NCI-H146 (cell line): Measurements from ENCODE around the gene RBMS1.

ENCODE experiments used
- DNase-seq: peaks from one replicate; lab custom pipeline; 2025; lab: John Stamatoyannopoulos, UW

Gene RBMS1

GRCh38 chr2:160300203-160300602, 193.4 kb downstream of the RBMS1 start:
- no peak for DNase-seq

DNA sequence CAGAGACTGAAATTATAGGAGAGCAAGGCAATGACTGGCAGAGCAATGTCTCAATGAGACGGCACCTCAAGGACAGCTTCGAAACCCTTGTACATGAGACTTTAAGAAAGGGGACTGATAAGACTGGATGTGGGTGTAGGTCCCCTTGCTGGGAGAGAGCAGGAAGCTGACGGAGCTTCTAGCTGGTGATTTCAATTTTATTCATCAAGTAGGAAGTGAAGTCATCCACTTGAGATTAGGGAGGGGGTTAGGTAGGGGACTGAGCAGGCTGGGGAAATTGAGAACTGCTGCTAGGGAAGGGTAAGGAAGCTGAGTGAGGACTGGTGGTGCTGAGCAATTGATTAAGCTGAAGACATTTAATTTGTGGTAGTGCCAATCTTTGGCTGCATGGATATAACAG, 194.1 kb downstream of the RBMS1 start:
- no peak for DNase-seq

- no peak for DNase-seq
Observed at GRCh38 chr2:160298960-160299359, 194.6 kb downstream of the RBMS1 start.

DNA sequence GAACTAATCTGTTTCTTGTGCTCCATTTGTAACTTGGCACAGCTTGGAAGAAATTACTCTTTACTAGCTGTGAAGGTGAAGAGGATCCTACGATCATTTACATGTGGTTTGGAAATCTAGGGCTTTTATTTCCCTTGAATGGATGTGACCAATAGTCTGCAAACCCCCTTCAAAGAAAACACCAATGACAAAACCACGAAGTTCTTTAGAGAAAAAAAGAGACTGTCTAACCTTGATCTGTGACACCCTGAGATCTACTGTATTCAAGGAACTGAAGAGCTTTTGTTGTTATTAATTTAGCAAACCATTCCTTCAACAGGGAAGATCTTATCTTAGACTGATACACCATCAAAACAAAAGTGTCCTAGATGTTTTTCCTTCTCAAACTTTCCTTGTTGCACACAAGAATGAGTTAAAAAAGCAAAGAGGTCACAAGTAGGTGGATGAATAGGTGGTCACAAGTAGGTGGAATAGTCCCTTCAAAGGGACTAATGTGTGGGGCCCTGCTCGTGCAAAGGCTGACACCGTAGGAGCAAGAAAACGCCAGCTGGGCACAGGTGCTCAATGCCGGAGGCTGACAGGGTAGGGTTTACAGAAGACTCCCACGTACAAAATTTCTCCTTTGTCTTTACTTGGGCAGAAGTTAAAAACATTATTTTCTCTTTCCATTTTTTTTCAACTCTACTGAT, 197.9 kb downstream of the RBMS1 start:
- DNase-seq, result no peak

- DNase-seq, result no peak
Observed at GRCh38 chr2:160294889-160295288, 198.7 kb downstream of the RBMS1 start.

DNA sequence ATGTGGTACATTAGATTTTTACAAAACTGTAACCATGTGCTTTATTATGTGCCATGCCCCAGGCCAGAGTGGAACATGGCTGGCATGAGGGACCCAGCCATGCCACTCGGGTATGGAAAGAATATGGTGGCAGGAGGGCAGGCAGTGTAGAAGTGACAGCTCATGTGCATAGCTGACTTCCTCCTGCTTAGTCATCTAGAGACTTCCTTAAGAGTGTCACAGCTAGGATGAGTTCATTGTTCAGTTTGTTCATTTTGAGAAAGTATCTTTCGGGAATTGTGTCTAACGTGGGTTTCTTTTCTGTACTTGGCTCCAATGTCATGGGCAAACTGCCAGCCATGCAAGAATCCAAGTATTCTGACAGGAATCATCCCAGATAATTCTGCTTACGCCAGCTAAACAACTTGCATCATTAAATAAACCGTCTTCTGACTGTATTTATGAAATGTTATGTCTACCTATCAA, 199.2 kb downstream of the RBMS1 start:
- no peak for DNase-seq

GRCh38 chr2:160293391-160294091, 200.1 kb downstream of the RBMS1 start:
- DNase-seq, result no peak

DNA sequence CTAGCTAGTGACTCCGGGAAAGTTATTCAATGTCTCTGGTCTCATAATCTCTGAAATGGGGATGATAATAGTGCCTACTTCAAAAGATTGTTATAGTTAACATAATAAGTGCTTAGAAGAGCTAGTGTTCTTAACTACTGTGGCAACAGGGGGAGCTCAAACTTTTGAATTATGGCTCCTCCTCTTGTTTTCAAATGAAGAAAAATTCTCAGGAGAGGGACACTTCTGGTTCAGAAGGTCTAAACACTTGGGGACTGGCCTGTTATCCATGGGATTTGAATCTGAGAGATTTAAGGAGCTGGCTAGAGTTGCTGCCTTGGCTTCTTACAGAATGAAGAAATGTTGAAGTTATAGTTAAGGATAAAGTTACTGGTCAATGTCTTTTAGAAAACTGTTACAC, 201.4 kb downstream of the RBMS1 start:
- no peak for DNase-seq

GRCh38 chr2:160291382-160291781, 202.2 kb downstream of the RBMS1 start:
- DNase-seq, result no peak

DNA sequence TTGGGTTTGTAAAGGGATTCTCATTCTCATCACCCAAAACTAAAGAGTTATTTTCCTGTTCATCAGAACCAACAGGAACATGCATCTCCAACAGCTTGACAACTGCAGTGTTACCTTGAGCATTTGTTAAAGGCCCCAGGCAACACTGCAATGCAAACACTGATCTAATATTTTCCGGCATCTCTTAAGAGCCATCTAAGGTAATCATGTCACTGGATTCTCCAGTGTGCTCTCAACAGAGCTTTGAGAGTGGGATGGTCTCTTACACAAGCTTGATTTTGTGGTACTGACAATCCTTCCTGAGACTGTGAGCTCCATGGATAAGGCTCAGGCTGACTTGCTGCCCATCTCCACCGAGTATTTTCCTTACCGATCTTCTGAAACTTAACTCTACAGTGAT, 203.0 kb downstream of the RBMS1 start:
- DNase-seq, result no peak

DNA sequence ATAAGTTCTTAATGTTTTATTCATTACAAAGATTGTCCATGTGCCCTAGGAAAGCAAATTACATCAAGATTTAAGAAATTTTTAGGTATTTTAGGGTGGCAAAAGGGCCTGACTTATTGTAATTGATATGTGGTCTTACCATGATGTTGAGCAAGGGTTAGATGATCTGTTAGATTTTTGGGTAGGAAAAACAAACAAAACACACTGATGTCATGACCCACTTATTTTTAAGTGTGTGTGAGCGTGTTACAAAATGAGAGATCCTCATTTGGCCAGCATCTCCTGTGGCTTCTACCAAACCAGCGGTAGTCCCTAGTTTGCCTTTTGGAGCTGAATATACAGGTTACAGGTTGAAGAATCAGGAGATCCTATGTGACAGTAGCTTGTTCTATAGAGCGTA, 203.8 kb downstream of the RBMS1 start:
- DNase-seq, result no peak

GRCh38 chr2:160289126-160289525, 204.5 kb downstream of the RBMS1 start:
- no peak for DNase-seq

DNA sequence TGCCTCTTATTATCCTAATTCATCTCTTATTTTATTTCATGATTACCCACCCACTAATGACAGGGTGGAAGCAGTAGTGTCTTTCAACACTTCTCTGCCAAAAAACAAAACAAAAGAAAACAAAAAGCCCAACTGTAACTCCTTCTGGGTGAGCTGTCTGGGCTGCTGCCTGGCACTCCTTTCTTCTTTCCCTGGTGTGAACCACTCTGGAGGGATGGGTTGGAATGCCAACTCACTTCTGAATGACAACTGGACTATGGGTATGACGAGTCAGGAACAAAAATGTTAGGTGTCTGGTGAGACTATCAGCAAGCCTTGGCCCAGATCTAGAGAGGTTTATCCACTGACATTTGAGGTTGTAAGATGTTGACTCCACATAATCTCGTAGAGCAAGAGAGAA, 205.3 kb downstream of the RBMS1 start:
- no peak for DNase-seq

DNA sequence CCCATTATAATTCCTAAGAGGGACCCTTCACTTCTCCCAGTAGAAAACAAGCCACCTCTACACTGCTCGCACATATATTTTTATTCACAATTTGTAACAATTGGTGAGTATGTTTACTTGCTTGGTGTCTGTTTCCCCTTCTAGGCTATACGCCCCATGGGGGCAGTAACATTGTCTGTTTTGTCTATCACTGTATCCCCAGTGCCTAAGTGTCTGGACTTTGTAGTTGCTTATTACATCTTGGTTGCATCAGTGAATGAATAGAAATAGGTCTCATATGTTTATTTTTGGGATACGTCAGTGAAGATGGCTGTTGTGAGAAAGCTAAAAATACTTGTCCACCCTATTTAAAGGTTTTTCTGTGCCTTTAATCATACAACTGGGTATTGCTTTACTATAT, 206.1 kb downstream of the RBMS1 start:
- DNase-seq, result no peak

DNA sequence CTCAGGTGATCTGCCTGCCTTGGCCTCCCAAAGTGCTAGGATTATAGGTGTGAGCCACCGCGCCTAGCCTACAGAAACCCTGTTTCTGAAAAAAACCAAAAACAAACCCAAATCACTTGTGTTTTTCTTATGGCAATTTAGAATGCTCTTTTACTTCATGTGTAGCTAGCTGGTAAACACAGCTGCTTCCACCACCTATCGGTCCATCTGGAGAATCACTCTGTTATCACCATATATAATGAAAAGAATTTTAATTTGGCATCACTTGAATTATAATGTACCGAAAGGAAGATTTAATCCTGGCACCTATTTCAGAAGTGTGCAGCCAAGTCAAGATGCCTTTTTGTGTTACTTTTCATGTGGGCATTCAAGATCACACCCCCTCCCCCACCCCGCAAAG, 207.1 kb downstream of the RBMS1 start:
- DNase-seq, result no peak

DNA sequence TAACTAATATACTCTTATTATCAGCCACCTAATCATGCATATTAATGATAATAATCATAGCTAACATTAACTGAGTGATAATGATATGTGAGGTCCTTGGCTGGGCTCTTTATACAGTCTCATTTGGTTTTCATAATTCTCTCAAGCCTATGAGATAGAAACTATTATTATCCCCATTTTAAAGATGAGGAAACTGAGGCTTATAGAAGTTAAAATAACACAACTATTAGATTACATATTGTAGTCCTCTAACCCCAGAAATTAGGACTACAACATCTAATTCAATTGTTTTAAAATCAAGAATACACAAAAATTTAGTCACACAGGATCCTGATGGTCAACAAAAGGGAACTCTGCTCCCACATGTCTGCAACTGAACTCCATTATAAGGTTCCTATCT, 209.9 kb downstream of the RBMS1 start:
- DNase-seq, result no peak

GRCh38 chr2:160282063-160282580, 211.5 kb downstream of the RBMS1 start:
- no peak for DNase-seq

- no peak for DNase-seq
Observed at GRCh38 chr2:160281213-160281612, 212.4 kb downstream of the RBMS1 start.

- no peak for DNase-seq
Observed at GRCh38 chr2:160279813-160280465, 213.7 kb downstream of the RBMS1 start.

- DNase-seq, result no peak
Observed at GRCh38 chr2:160278879-160279177, 214.8 kb downstream of the RBMS1 start.

- peak; percentile 21 for DNase-seq
Observed at GRCh38 chr2:160278101-160278878, 215.3 kb downstream of the RBMS1 start.

GRCh38 chr2:160277151-160277550, 216.5 kb downstream of the RBMS1 start:
- no peak for DNase-seq
